ENCODE measurements around the gene SGO2.

The SGO2 gene

GRCh38 chr2:200588076-200588678, 62.2 kb downstream of the SGO2 start:
- Histone ChIP-seq H4K5ac (ENCODE audit: low read length) (no peak overlapping the region), H3K27ac (ENCODE audit: low read depth, low read length) (no peak overlapping the region), H2AK5ac (ENCODE audit: low read length) (no peak overlapping the region), H3K4me1 (ENCODE audit: control insufficient read depth, low read depth, low read length) (no peaks in the 10 kb centered on the region), H3K27me3 (ENCODE audit: insufficient read depth, low read length, poor library complexity) (no peaks in the 10 kb centered on the region), H2BK15ac (replicated peaks; ENCODE audit: low read depth) (no peak overlapping the region), H2BK5ac (ENCODE audit: low read length) (no peak overlapping the region), H3K4me3 (ENCODE audit: low read length) (no peak overlapping the region), H3K36me3 (ENCODE audit: control insufficient read depth, insufficient read depth, low read length) (no peaks in the 10 kb centered on the region), H3K23ac (ENCODE audit: low read length) (no peak overlapping the region), H3K9ac (ENCODE audit: low read length) (no peak overlapping the region), H3K18ac (ENCODE audit: low read length) (no peak overlapping the region), H3K79me1 (ENCODE audit: low read length) (no peaks in the 10 kb centered on the region), H3K4ac (ENCODE audit: low read depth, low read length) (no peak overlapping the region), H3K4me2 (ENCODE audit: low read length) (no peak overlapping the region), H3K79me2 (ENCODE audit: control insufficient read depth, insufficient read depth, low read length) (no peaks in the 10 kb centered on the region), H4K8ac (ENCODE audit: low read depth, low read length) (no peak overlapping the region), H3K56ac (ENCODE audit: low read length) (no peak overlapping the region), H2BK120ac (ENCODE audit: low read depth, low read length) (no peak overlapping the region)
- no CpG with 5 or more reads among the region's 4 CpGs for WGBS (ENCODE audit: extremely low coverage, insufficient coverage, low lambda C conversion rate)
- no peak for DNase-seq

DNA sequence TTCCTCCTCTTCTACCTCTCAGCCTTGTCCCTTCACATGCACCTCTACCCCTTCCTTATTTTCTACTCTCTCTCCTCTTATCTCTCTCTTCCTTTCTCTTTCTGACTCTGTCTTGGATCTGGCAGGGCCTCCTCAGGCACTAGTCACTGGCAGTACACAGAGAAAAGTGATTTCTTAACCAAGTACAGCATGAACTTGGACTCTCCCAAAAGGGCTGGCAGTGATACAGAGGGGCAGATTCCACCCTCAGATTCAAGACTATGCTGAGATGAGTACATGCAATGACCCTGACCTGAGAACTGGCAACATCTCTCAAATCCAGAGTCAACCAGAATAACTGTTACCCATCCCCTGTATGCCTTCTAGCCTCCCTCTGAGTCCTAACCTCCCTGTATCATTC, 64.1 kb downstream of the SGO2 start:
- no peak overlapping the region for H3K4me3 ChIP-seq (ENCODE audit: low read length)
- H3K27ac ChIP-seq (ENCODE audit: low read depth, low read length) = no peak overlapping the region
- H3K79me2 ChIP-seq (ENCODE audit: control insufficient read depth, insufficient read depth, low read length) = no peaks in the 10 kb centered on the region
- no peaks in the 10 kb centered on the region for H3K27me3 ChIP-seq (ENCODE audit: insufficient read depth, low read length, poor library complexity)
- no peak overlapping the region for H3K9ac ChIP-seq (ENCODE audit: low read length)
- no peak overlapping the region for H2AK5ac ChIP-seq (ENCODE audit: low read length)
- no peak overlapping the region for H3K4ac ChIP-seq (ENCODE audit: low read depth, low read length)
- no peak overlapping the region for H3K18ac ChIP-seq (ENCODE audit: low read length)
- H2BK15ac ChIP-seq (replicated peaks; ENCODE audit: low read depth) = no peak overlapping the region
- H2BK120ac ChIP-seq (ENCODE audit: low read depth, low read length) = no peak overlapping the region
- no peak overlapping the region for H3K23ac ChIP-seq (ENCODE audit: low read length)
- H3K4me1 ChIP-seq (ENCODE audit: control insufficient read depth, low read depth, low read length) = no peaks in the 10 kb centered on the region
- no peak overlapping the region for H3K56ac ChIP-seq (ENCODE audit: low read length)
- H2BK5ac ChIP-seq (ENCODE audit: low read length) = no peak overlapping the region
- H3K4me2 ChIP-seq (ENCODE audit: low read length) = no peak overlapping the region
- H4K8ac ChIP-seq (ENCODE audit: low read depth, low read length) = no peak overlapping the region
- no peak for DNase-seq
- H3K79me1 ChIP-seq (ENCODE audit: low read length) = no peaks in the 10 kb centered on the region
- no peak overlapping the region for H4K5ac ChIP-seq (ENCODE audit: low read length)
- H3K36me3 ChIP-seq (ENCODE audit: control insufficient read depth, insufficient read depth, low read length) = no peaks in the 10 kb centered on the region

DNA sequence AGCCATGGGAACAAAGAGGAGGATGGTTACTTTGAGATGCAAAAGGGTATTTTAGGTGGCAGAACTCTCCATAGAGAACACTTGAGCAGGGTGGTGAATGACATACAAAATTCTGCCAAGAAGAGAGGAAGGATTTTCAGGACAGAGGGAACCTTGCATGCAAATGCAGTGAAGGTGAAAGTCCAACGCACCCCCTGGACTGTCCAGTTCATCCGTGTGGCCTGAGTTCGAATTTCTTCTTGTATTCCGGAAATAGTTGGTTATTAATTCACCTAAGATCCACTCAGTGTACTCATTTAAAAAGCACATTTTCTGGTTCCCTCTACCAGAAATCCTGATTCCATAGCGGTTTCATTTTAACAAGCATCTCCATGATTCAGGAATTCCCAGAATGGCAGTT, 65.3 kb downstream of the SGO2 start:
- no peaks in the 10 kb centered on the region for H3K79me2 ChIP-seq (ENCODE audit: control insufficient read depth, insufficient read depth, low read length)
- H3K4me1 ChIP-seq (ENCODE audit: control insufficient read depth, low read depth, low read length) = no peaks in the 10 kb centered on the region
- DNase-seq = no peak
- H3K79me1 ChIP-seq (ENCODE audit: low read length) = no peaks in the 10 kb centered on the region
- no peaks in the 10 kb centered on the region for H3K27me3 ChIP-seq (ENCODE audit: insufficient read depth, low read length, poor library complexity)
- no peak overlapping the region for H3K9ac ChIP-seq (ENCODE audit: low read length)
- no peaks in the 10 kb centered on the region for H3K36me3 ChIP-seq (ENCODE audit: control insufficient read depth, insufficient read depth, low read length)
- WGBS (ENCODE audit: extremely low coverage, insufficient coverage, low lambda C conversion rate) = no CpG with 5 or more reads among the region's 5 CpGs
- no peak overlapping the region for H4K5ac ChIP-seq (ENCODE audit: low read length)
- H2BK120ac ChIP-seq (ENCODE audit: low read depth, low read length) = no peak overlapping the region
- no peak overlapping the region for H3K18ac ChIP-seq (ENCODE audit: low read length)
- no peak overlapping the region for H2BK5ac ChIP-seq (ENCODE audit: low read length)
- no peak overlapping the region for H3K4me3 ChIP-seq (ENCODE audit: low read length)
- H3K27ac ChIP-seq (ENCODE audit: low read depth, low read length) = no peak overlapping the region
- H3K56ac ChIP-seq (ENCODE audit: low read length) = no peak overlapping the region
- H2AK5ac ChIP-seq (ENCODE audit: low read length) = no peak overlapping the region
- H3K4ac ChIP-seq (ENCODE audit: low read depth, low read length) = no peak overlapping the region
- no peak overlapping the region for H4K8ac ChIP-seq (ENCODE audit: low read depth, low read length)
- no peak overlapping the region for H3K4me2 ChIP-seq (ENCODE audit: low read length)
- H2BK15ac ChIP-seq (replicated peaks; ENCODE audit: low read depth) = no peak overlapping the region
- H3K23ac ChIP-seq (ENCODE audit: low read length) = no peak overlapping the region

DNA sequence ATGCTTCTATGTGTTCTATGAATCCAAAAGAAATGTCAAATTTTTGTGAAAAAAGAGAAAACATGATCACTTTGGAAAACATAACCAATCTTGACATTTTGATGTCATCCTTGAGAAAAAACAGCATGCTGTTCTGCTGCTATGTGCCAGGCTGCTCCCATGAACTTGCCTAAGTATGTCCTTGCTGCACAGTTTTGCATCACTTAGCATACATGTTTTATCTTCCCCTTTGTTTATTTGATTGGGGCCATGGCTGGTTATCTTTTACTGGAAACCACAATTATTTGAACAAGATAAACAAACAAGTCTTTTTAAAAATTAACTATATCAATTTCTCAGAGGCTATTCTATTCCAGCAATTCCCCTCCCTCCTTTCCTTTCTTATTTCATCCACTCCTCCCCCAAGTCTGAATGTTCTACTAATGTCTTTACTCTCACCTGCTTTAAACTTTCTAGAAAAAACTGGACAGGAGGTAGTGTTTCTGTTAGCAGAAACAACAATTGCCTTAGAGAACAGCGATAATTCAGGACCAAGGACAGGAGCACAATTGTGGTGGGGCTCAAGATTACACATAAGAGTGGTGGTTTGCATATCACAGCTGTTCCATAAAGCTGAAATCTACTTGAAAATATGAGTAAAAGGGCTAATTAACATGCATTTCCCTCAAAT, 66.5 kb downstream of the SGO2 start:
- Histone ChIP-seq H3K18ac (ENCODE audit: low read length) (no peak overlapping the region), H2AK5ac (ENCODE audit: low read length) (no peak overlapping the region), H3K79me1 (ENCODE audit: low read length) (no peaks in the 10 kb centered on the region), H3K27ac (ENCODE audit: low read depth, low read length) (no peak overlapping the region), H3K9ac (ENCODE audit: low read length) (no peak overlapping the region), H4K8ac (ENCODE audit: low read depth, low read length) (no peak overlapping the region), H3K56ac (ENCODE audit: low read length) (no peak overlapping the region), H3K4me2 (ENCODE audit: low read length) (no peak overlapping the region), H3K36me3 (ENCODE audit: control insufficient read depth, insufficient read depth, low read length) (no peaks in the 10 kb centered on the region), H3K4me3 (ENCODE audit: low read length) (no peak overlapping the region), H3K4ac (ENCODE audit: low read depth, low read length) (no peak overlapping the region), H4K5ac (ENCODE audit: low read length) (no peak overlapping the region), H2BK120ac (ENCODE audit: low read depth, low read length) (no peak overlapping the region), H2BK5ac (ENCODE audit: low read length) (no peak overlapping the region), H3K4me1 (ENCODE audit: control insufficient read depth, low read depth, low read length) (no peaks in the 10 kb centered on the region), H3K27me3 (ENCODE audit: insufficient read depth, low read length, poor library complexity) (no peaks in the 10 kb centered on the region), H3K23ac (ENCODE audit: low read length) (no peak overlapping the region), H3K79me2 (ENCODE audit: control insufficient read depth, insufficient read depth, low read length) (no peaks in the 10 kb centered on the region), H2BK15ac (replicated peaks; ENCODE audit: low read depth) (no peak overlapping the region)
- DNase-seq = peak; percentile 13
- WGBS (ENCODE audit: extremely low coverage, insufficient coverage, low lambda C conversion rate) = no CpG with 5 or more reads among the region's 1 CpG

- Histone ChIP-seq H3K27ac (ENCODE audit: low read depth, low read length) (no peak overlapping the region), H2BK5ac (ENCODE audit: low read length) (no peak overlapping the region), H4K8ac (ENCODE audit: low read depth, low read length) (no peak overlapping the region), H3K4me3 (ENCODE audit: low read length) (no peak overlapping the region), H3K56ac (ENCODE audit: low read length) (no peak overlapping the region), H2AK5ac (ENCODE audit: low read length) (no peak overlapping the region), H3K79me2 (ENCODE audit: control insufficient read depth, insufficient read depth, low read length) (no peaks in the 10 kb centered on the region), H3K4me1 (ENCODE audit: control insufficient read depth, low read depth, low read length) (no peaks in the 10 kb centered on the region), H3K79me1 (ENCODE audit: low read length) (no peaks in the 10 kb centered on the region), H4K5ac (ENCODE audit: low read length) (no peak overlapping the region), H3K4ac (ENCODE audit: low read depth, low read length) (no peak overlapping the region), H3K4me2 (ENCODE audit: low read length) (no peak overlapping the region), H3K36me3 (ENCODE audit: control insufficient read depth, insufficient read depth, low read length) (no peaks in the 10 kb centered on the region), H3K18ac (ENCODE audit: low read length) (no peak overlapping the region), H3K9ac (ENCODE audit: low read length) (no peak overlapping the region), H3K27me3 (ENCODE audit: insufficient read depth, low read length, poor library complexity) (no peaks in the 10 kb centered on the region), H2BK15ac (replicated peaks; ENCODE audit: low read depth) (no peak overlapping the region), H2BK120ac (ENCODE audit: low read depth, low read length) (no peak overlapping the region), H3K23ac (ENCODE audit: low read length) (no peak overlapping the region)
- no peak for DNase-seq
- no CpG with 5 or more reads among the region's 1 CpG for WGBS (ENCODE audit: extremely low coverage, insufficient coverage, low lambda C conversion rate)
Observed at GRCh38 chr2:200593905-200594304, 67.9 kb downstream of the SGO2 start.

DNA sequence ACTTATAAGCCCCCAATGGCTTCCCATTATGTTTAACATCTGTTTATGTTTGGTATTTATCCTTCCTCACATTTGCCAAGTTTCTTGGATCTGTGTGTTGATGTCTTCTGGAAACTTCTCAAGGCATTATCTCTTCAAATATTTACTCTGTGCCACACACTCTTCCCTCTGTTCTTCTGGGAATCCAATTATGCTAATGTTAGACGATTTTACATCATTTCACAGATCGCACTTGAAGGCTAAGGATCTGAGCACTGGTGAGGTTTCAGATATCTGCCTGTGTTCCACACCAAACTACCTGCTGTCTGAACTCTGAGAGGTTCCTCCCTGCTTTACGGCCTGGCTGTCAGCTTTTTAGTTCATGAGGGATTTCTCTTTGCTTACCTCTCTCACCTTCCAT, 69.9 kb downstream of the SGO2 start:
- no CpG with 5 or more reads among the region's 3 CpGs for WGBS (ENCODE audit: extremely low coverage, insufficient coverage, low lambda C conversion rate)

More for the DNA sequence above, 69.9 kb downstream of the SGO2 start:
- Histone ChIP-seq H3K4me2 (ENCODE audit: low read length) (no peak overlapping the region), H3K4ac (ENCODE audit: low read depth, low read length) (no peak overlapping the region), H4K5ac (ENCODE audit: low read length) (no peak overlapping the region), H2BK5ac (ENCODE audit: low read length) (no peak overlapping the region), H3K4me3 (ENCODE audit: low read length) (no peak overlapping the region), H3K27ac (ENCODE audit: low read depth, low read length) (no peak overlapping the region), H3K9ac (ENCODE audit: low read length) (no peak overlapping the region), H3K18ac (ENCODE audit: low read length) (no peak overlapping the region), H3K36me3 (ENCODE audit: control insufficient read depth, insufficient read depth, low read length) (no peaks in the 10 kb centered on the region), H4K8ac (ENCODE audit: low read depth, low read length) (no peak overlapping the region), H3K23ac (ENCODE audit: low read length) (no peak overlapping the region), H2BK120ac (ENCODE audit: low read depth, low read length) (no peak overlapping the region), H3K4me1 (ENCODE audit: control insufficient read depth, low read depth, low read length) (no peaks in the 10 kb centered on the region), H3K27me3 (ENCODE audit: insufficient read depth, low read length, poor library complexity) (no peaks in the 10 kb centered on the region), H3K79me1 (ENCODE audit: low read length) (no peaks in the 10 kb centered on the region), H2BK15ac (replicated peaks; ENCODE audit: low read depth) (no peak overlapping the region), H2AK5ac (ENCODE audit: low read length) (no peak overlapping the region), H3K79me2 (ENCODE audit: control insufficient read depth, insufficient read depth, low read length) (no peaks in the 10 kb centered on the region), H3K56ac (ENCODE audit: low read length) (no peak overlapping the region)
- DNase-seq = no peak

Data from mesendoderm (in vitro differentiated cells).